ENCODE measurements around the gene CYP4F8. TPM values are rescaled to one million over a fixed set of nuclear protein-coding genes. Genes with fewer than 3 reads are reported as not detected.

CYP4F8 gene
- total RNA-seq, 1 donor from 2014 or later = not detected

DNA sequence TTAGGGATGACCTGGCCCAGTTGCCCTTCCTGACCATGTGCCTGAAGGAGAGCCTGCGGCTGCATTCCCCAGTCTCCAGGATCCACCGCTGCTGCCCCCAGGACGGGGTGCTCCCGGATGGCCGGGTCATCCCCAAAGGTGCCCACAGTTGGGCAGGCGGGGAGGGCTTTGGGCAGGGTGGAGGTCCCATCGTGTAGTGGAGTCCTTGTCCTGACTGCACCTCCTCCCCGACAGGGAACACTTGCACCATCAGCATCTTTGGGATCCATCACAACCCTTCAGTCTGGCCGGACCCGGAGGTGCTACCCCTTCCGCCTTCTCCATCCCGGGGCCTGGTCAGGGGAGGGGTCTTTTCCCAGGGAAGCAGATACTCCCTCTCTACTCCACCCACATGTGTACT, 31.7 kb upstream of the CYP4F8 start:
- Histone ChIP-seq H3K36me3 (no peaks in the 10 kb centered on the region), H3K27me3 (peaks cover 5% of the 10 kb centered on the region), H3K9me3 (no peaks in the 10 kb centered on the region), H3K4me1 (no peaks in the 10 kb centered on the region), H3K4me3 (no peak overlapping the region), H3K27ac (no peak overlapping the region)
- TF ChIP-seq, protein P1, sequence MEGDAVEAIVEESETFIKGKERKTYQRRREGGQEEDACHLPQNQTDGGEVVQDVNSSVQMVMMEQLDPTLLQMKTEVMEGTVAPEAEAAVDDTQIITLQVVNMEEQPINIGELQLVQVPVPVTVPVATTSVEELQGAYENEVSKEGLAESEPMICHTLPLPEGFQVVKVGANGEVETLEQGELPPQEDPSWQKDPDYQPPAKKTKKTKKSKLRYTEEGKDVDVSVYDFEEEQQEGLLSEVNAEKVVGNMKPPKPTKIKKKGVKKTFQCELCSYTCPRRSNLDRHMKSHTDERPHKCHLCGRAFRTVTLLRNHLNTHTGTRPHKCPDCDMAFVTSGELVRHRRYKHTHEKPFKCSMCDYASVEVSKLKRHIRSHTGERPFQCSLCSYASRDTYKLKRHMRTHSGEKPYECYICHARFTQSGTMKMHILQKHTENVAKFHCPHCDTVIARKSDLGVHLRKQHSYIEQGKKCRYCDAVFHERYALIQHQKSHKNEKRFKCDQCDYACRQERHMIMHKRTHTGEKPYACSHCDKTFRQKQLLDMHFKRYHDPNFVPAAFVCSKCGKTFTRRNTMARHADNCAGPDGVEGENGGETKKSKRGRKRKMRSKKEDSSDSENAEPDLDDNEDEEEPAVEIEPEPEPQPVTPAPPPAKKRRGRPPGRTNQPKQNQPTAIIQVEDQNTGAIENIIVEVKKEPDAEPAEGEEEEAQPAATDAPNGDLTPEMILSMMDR (IDR thresholded peaks at IDR 0.05) = no peak
- intact Hi-C loops (cut with DNase I) = no loop called here
- no peak for DNase-seq (ENCODE audit: low spot score in 2 of 2)

- DNase-seq (ENCODE audit: low spot score in 2 of 2) = no peak
- TF ChIP-seq, protein P1 (IDR thresholded peaks at IDR 0.05) = no peak
- Histone ChIP-seq H3K27ac (no peak overlapping the region), H3K4me3 (no peak overlapping the region), H3K36me3 (no peaks in the 10 kb centered on the region), H3K4me1 (no peaks in the 10 kb centered on the region), H3K27me3 (peaks cover 5% of the 10 kb centered on the region), H3K9me3 (no peaks in the 10 kb centered on the region)
- intact Hi-C loops (cut with DNase I) = no loop called here
Measured at GRCh38 chr19:15584095-15584494, 30.9 kb upstream of the CYP4F8 start.

GRCh38 chr19:15584541-15585115, 30.4 kb upstream of the CYP4F8 start:
- Histone ChIP-seq H3K4me1 (no peaks in the 10 kb centered on the region), H3K27me3 (peaks cover 5% of the 10 kb centered on the region), H3K27ac (no peak overlapping the region), H3K4me3 (no peak overlapping the region), H3K9me3 (no peaks in the 10 kb centered on the region), H3K36me3 (no peaks in the 10 kb centered on the region)
- TF ChIP-seq, protein P1 (IDR thresholded peaks at IDR 0.05) = peak; percentile 73 to 89 (median 80)
- intact Hi-C loops (cut with DNase I) = no loop called here
- peak; percentile 14 to 83 for DNase-seq (ENCODE audit: low spot score in 2 of 2)

GRCh38 chr19:15587663-15588062, 27.4 kb upstream of the CYP4F8 start:
- Histone ChIP-seq H3K4me1 (no peaks in the 10 kb centered on the region), H3K9me3 (no peaks in the 10 kb centered on the region), H3K36me3 (no peaks in the 10 kb centered on the region), H3K27me3 (peaks cover 5% of the 10 kb centered on the region), H3K27ac (no peak overlapping the region), H3K4me3 (no peak overlapping the region)
- TF ChIP-seq, protein P1 (IDR thresholded peaks at IDR 0.05) = no peak
- no peak for DNase-seq (ENCODE audit: low spot score in 2 of 2)
- intact Hi-C loops (cut with DNase I) = no loop called here

DNA sequence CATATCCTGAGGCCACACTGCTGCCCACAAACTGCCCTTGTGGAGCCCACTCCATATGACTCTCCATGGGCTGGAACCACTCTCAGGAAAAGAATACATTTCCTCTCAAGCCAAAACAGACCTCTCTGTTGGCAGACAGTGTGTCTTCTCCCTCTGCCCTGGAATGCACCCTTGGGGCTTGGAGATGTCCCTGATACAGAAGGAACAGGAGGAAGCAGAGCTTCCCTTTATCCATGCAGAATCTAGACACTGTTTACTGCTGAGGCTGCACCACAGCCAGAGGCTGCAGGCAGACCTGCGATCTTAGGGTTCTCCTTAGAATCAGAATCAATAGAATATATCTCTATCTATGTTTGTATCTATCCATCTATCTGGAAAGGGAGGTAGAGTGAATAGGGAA, 26.8 kb upstream of the CYP4F8 start:
- TF ChIP-seq, protein P1 (IDR thresholded peaks at IDR 0.05) = no peak
- peaks cover 5% of the 10 kb centered on the region for H3K27me3 ChIP-seq

More for the DNA sequence above, 26.8 kb upstream of the CYP4F8 start:
- Histone ChIP-seq H3K4me1 (no peaks in the 10 kb centered on the region), H3K4me3 (no peak overlapping the region), H3K9me3 (no peaks in the 10 kb centered on the region), H3K27ac (no peak overlapping the region), H3K36me3 (no peaks in the 10 kb centered on the region)
- intact Hi-C loops (cut with DNase I) = no loop called here
- no peak for DNase-seq (ENCODE audit: low spot score in 2 of 2)

All from ascending aorta (tissue), 2 donors.